ENCODE measurements around the gene FAIM. TPM values are rescaled to one million over a fixed set of nuclear protein-coding genes. Genes with fewer than 3 reads are reported as not detected.

The FAIM gene
- total RNA-seq, 1 experiment from 2014 or later = 6.4 TPM

DNA sequence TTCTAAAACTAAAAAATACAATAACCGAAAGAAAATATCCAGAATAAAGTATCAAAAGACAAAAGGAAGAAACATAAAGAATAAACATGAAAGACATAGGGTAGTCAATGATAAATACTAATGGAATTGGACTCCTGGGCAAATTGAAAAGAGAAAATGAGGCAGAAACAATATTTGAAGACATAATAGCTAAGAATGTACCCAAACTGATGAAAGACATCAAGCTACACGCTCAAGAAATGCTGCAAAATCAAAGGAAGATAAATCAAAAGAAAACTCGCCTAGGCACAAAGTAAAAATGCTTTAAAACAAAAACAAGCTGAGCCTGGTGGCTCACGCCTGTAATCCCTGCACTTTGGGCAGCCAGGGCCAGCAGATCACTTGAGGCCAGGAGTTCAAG lies 49.4 kb upstream of the FAIM start (continued):
- no peak for TF ChIP-seq GTF2I (CRISPR knock-in tag; conservative IDR thresholded peaks at IDR 0.05)
- no peak for TF ChIP-seq MYBL2 (CRISPR knock-in tag; IDR thresholded peaks at IDR 0.05)
- no peak for TF ChIP-seq ELF4 (CRISPR knock-in tag; IDR thresholded peaks at IDR 0.05; ENCODE audit: low read depth)
- TF ChIP-seq FOXJ3 (CRISPR knock-in tag; IDR thresholded peaks at IDR 0.05; ENCODE audit: borderline replicate concordance) = no peak
- TF ChIP-seq E2F5 (CRISPR knock-in tag; IDR thresholded peaks at IDR 0.05) = no peak
- TF ChIP-seq, protein P1, sequence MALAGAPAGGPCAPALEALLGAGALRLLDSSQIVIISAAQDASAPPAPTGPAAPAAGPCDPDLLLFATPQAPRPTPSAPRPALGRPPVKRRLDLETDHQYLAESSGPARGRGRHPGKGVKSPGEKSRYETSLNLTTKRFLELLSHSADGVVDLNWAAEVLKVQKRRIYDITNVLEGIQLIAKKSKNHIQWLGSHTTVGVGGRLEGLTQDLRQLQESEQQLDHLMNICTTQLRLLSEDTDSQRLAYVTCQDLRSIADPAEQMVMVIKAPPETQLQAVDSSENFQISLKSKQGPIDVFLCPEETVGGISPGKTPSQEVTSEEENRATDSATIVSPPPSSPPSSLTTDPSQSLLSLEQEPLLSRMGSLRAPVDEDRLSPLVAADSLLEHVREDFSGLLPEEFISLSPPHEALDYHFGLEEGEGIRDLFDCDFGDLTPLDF (CRISPR knock-in tag; IDR thresholded peaks at IDR 0.05) = no peak

GRCh38 chr3:138560501-138560900 lies 48.1 kb upstream of the FAIM start:
- no peak for ATAC-seq
- Mint-ChIP-seq H3K9me3 (peaks cover 46% of the 10 kb centered on the region), H3K4me3 (no peak overlapping the region), H3K36me3 (peaks cover 56% of the 10 kb centered on the region), H3K4me1 (no peaks in the 10 kb centered on the region), H3K27me3 (ENCODE audit: low read depth) (no peaks in the 10 kb centered on the region; the same call in 1 of the 2 replicates), H3K27ac (no peak overlapping the region)
- DNase-seq (ENCODE audit: low spot score) = no peak
- ChIA-PET POLR2A (no interaction called here), CTCF (interaction anchor here (2.1 kb wide), 1 partner anchor 81 kb away, joined by 4 read pairs; no protein-coding TSS in a partner anchor)
- TF ChIP-seq SMAD3 (CRISPR knock-in tag; IDR thresholded peaks at IDR 0.05; ENCODE audit: borderline replicate concordance) = no peak
- no peak for TF ChIP-seq SMAD4 (CRISPR knock-in tag; IDR thresholded peaks at IDR 0.05)
- TF ChIP-seq RORB (CRISPR knock-in tag; IDR thresholded peaks at IDR 0.05) = no peak
- TF ChIP-seq, protein P2, sequence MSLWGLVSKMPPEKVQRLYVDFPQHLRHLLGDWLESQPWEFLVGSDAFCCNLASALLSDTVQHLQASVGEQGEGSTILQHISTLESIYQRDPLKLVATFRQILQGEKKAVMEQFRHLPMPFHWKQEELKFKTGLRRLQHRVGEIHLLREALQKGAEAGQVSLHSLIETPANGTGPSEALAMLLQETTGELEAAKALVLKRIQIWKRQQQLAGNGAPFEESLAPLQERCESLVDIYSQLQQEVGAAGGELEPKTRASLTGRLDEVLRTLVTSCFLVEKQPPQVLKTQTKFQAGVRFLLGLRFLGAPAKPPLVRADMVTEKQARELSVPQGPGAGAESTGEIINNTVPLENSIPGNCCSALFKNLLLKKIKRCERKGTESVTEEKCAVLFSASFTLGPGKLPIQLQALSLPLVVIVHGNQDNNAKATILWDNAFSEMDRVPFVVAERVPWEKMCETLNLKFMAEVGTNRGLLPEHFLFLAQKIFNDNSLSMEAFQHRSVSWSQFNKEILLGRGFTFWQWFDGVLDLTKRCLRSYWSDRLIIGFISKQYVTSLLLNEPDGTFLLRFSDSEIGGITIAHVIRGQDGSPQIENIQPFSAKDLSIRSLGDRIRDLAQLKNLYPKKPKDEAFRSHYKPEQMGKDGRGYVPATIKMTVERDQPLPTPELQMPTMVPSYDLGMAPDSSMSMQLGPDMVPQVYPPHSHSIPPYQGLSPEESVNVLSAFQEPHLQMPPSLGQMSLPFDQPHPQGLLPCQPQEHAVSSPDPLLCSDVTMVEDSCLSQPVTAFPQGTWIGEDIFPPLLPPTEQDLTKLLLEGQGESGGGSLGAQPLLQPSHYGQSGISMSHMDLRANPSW (CRISPR knock-in tag; conservative IDR thresholded peaks at IDR 0.05; ENCODE audit: low read depth) = no peak
- no peak for TF ChIP-seq TEAD4 (CRISPR knock-in tag; IDR thresholded peaks at IDR 0.05)
- TF ChIP-seq JUN (CRISPR knock-in tag; IDR thresholded peaks at IDR 0.05) = no peak
- TF ChIP-seq, protein P3, sequence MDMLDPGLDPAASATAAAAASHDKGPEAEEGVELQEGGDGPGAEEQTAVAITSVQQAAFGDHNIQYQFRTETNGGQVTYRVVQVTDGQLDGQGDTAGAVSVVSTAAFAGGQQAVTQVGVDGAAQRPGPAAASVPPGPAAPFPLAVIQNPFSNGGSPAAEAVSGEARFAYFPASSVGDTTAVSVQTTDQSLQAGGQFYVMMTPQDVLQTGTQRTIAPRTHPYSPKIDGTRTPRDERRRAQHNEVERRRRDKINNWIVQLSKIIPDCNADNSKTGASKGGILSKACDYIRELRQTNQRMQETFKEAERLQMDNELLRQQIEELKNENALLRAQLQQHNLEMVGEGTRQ (CRISPR knock-in tag; IDR thresholded peaks at IDR 0.05) = no peak
- no peak for TF ChIP-seq GRHL2 (CRISPR knock-in tag; IDR thresholded peaks at IDR 0.05; ENCODE audit: insufficient replicate concordance, severe bottlenecking)
- no peak for TF ChIP-seq GABPB1 (CRISPR knock-in tag; IDR thresholded peaks at IDR 0.05)
- no peak for TF ChIP-seq ZNF416 (CRISPR knock-in tag; IDR thresholded peaks at IDR 0.05)
- no peak for TF ChIP-seq ATF6 (CRISPR knock-in tag; IDR thresholded peaks at IDR 0.05)
- TF ChIP-seq, protein P4, sequence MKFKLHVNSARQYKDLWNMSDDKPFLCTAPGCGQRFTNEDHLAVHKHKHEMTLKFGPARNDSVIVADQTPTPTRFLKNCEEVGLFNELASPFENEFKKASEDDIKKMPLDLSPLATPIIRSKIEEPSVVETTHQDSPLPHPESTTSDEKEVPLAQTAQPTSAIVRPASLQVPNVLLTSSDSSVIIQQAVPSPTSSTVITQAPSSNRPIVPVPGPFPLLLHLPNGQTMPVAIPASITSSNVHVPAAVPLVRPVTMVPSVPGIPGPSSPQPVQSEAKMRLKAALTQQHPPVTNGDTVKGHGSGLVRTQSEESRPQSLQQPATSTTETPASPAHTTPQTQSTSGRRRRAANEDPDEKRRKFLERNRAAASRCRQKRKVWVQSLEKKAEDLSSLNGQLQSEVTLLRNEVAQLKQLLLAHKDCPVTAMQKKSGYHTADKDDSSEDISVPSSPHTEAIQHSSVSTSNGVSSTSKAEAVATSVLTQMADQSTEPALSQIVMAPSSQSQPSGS (CRISPR knock-in tag; IDR thresholded peaks at IDR 0.05; ENCODE audit: borderline replicate concordance, low read depth) = no peak
- TF ChIP-seq AFF4 (CRISPR knock-in tag; IDR thresholded peaks at IDR 0.05; ENCODE audit: borderline replicate concordance) = no peak
- no peak for TF ChIP-seq FOXJ3 (CRISPR knock-in tag; IDR thresholded peaks at IDR 0.05; ENCODE audit: borderline replicate concordance)
- no peak for TF ChIP-seq ZNF317 (CRISPR knock-in tag; IDR thresholded peaks at IDR 0.05; ENCODE audit: borderline replicate concordance, low read depth)
- no peak for TF ChIP-seq TP53 (CRISPR knock-in tag; IDR thresholded peaks at IDR 0.05)
- no peak for TF ChIP-seq NR3C1 (CRISPR knock-in tag; conservative IDR thresholded peaks at IDR 0.05; ENCODE audit: low read depth)

Measured in WTC11 (cell line).